Gastrocnemius medialis (tissue), 4 donors: ENCODE measurements around the gene TPSD1.

Source experiments
- POLR2A ChIP-seq, 2 donors: fragments of 450-650 bp; IDR thresholded peaks; one replicate each; pipeline ENCODE4 v1.6.1; 2017; ENCODE audit warnings: antibody characterized with exemption in 2 of 2, mild to moderate bottlenecking in 2 of 2, moderate library complexity in 2 of 2
- TF ChIP-seq, protein P1 (sequence below), 5 experiments: fragments of 450-650 bp in 3 of 5; fragments of 200-600 bp in 2 of 5; sonication (generic) in 2 of 5; IDR thresholded peaks in 4 of 5; conservative IDR thresholded peaks in 1 of 5; 1 replicate in 4 of 5; 2 replicates in 1 of 5; pipeline ENCODE4 v1.5.1; 2016 to 2019; ENCODE audit warnings: antibody characterized with exemption in 5 of 5, mild to moderate bottlenecking in 3 of 5, moderate library complexity in 3 of 5

DNA sequence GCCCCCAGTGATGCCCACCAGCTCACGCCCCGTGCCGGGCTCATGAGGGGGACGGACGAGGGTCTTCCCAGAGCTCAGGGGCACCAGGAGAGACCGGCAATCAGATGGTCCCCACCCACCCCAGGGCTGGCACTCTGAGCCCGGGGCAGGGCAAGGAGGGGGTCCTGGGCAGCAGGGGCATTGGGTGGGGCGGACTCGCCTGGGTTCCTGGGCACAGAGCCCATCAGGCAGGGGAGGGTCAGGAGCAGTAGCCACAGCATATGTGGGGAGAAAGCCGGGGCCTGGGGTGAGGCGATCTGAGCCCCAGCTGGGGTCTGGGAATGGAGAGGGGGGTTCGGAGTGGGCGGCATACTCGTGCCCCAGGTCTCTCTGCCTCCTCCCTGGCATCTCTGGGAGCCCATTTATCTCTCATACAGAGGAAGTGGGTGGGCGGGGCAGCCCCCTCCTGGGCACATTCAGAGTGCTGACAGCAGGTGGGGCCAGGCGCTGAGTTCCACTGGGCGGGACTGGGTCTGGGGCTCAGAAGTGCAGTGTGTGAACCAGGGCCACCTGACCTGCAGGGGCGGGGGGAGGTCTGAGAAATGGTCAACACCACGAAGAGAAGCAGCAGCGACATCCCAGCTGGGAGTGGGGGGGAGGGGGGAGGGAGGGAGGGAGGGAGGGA, 33.1 kb downstream of the TPSD1 start:
- TF ChIP-seq POLR2A (IDR thresholded peaks at IDR 0.05), result no peak
- TF ChIP-seq, protein P1, sequence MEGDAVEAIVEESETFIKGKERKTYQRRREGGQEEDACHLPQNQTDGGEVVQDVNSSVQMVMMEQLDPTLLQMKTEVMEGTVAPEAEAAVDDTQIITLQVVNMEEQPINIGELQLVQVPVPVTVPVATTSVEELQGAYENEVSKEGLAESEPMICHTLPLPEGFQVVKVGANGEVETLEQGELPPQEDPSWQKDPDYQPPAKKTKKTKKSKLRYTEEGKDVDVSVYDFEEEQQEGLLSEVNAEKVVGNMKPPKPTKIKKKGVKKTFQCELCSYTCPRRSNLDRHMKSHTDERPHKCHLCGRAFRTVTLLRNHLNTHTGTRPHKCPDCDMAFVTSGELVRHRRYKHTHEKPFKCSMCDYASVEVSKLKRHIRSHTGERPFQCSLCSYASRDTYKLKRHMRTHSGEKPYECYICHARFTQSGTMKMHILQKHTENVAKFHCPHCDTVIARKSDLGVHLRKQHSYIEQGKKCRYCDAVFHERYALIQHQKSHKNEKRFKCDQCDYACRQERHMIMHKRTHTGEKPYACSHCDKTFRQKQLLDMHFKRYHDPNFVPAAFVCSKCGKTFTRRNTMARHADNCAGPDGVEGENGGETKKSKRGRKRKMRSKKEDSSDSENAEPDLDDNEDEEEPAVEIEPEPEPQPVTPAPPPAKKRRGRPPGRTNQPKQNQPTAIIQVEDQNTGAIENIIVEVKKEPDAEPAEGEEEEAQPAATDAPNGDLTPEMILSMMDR (IDR thresholded peaks at IDR 0.05 in 4 of 5, conservative IDR thresholded peaks at IDR 0.05 in 1 of 5), result no peak
